Measurements from ENCODE around the gene COL16A1. TPM values are rescaled to one million over a fixed set of nuclear protein-coding genes. Genes with fewer than 3 reads are reported as not detected.

Gene COL16A1
- total RNA-seq, 1 experiment from 2014 or later, result 6.2 TPM

DNA sequence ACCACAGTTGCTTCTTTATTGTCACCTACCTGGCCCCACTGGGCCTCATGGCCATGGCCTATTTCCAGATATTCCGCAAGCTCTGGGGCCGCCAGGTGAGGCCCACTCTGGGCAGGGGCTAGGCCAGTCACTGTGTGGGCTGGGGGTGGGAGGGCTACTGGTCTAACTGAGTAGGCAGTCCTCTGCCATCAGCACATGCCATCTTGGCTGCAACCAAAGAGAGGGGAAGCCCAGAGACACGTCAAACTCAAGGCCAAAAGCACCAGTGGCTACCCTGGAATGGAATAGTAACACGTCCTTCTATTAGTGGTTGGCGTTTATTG lies 82.4 kb downstream of the COL16A1 start:
- no peak for DNase-seq
- no peak overlapping the region for H2BK12ac ChIP-seq (ENCODE audit: insufficient read length, low read depth, low read length)
- no peak overlapping the region for H3K18ac ChIP-seq (ENCODE audit: insufficient read length, low read depth, low read length)
- no peak overlapping the region; a peak in 1 of 7 replicates for H3K27ac Mint-ChIP-seq
- no peak overlapping the region for H2BK5ac ChIP-seq (ENCODE audit: insufficient read length, low read length)
- H3K4me1 Mint-ChIP-seq, result peaks cover 4 to 17% of the 10 kb centered on the region in 2 experiments; a peak in 3 of 4 replicates
- H3K14ac ChIP-seq (ENCODE audit: insufficient read depth, low read length), result no peak overlapping the region
- H3T11ph ChIP-seq (ENCODE audit: low read length), result no peak overlapping the region
- no peak overlapping the region for H2AK5ac ChIP-seq (ENCODE audit: insufficient read length, low read length)
- no peak overlapping the region for H3K4ac ChIP-seq (ENCODE audit: low read depth, low read length)
- peaks cover 9% of the 10 kb centered on the region; the same call in 1 of the 2 replicates for H3K27me3 ChIP-seq (ENCODE audit: insufficient read depth, low read length)
- H2AFZ ChIP-seq (ENCODE audit: low read length), result no peak overlapping the region
- H4K8ac ChIP-seq (replicated peaks; ENCODE audit: insufficient read length, low read depth, low read length), result no peak overlapping the region
- H3K23me2 ChIP-seq (ENCODE audit: insufficient read length, low read depth, low read length, poor library complexity, severe bottlenecking), result peaks cover 5% of the 10 kb centered on the region
- no peaks in the 10 kb centered on the region for H3K9me3 Mint-ChIP-seq
- no peaks in the 10 kb centered on the region for H3K4me1 ChIP-seq (ENCODE audit: insufficient read depth, low read length)
- no peaks in the 10 kb centered on the region for H3K79me2 ChIP-seq (ENCODE audit: insufficient read depth, low read length)
- H2BK15ac ChIP-seq (ENCODE audit: low read depth, low read length), result no peak overlapping the region
- H2BK120ac ChIP-seq (ENCODE audit: low read depth, low read length, poor library complexity, severe bottlenecking), result no peak overlapping the region
- no peak overlapping the region for H2BK20ac ChIP-seq (ENCODE audit: low read depth, low read length, poor library complexity, severe bottlenecking)
- no peak overlapping the region for H3K4me3 Mint-ChIP-seq
- peaks cover 2% of the 10 kb centered on the region for H4K20me1 ChIP-seq (ENCODE audit: control insufficient read depth, insufficient read depth, insufficient read length)
- H3K56ac ChIP-seq (ENCODE audit: insufficient read length, low read depth, low read length), result no peak overlapping the region
- WGBS (ENCODE audit: extremely low coverage, insufficient read length, low lambda C conversion rate), result no CpG with 5 or more reads among the region's 5 CpGs
- no peak overlapping the region for H4K5ac ChIP-seq (ENCODE audit: insufficient read length, low read depth, low read length)
- H3K4me2 ChIP-seq (ENCODE audit: insufficient read depth, insufficient read length, low read length), result no peak overlapping the region
- H3K9me3 ChIP-seq (ENCODE audit: control insufficient read depth, low read depth, low read length), result no peaks in the 10 kb centered on the region
- TF ChIP-seq, protein P1, sequence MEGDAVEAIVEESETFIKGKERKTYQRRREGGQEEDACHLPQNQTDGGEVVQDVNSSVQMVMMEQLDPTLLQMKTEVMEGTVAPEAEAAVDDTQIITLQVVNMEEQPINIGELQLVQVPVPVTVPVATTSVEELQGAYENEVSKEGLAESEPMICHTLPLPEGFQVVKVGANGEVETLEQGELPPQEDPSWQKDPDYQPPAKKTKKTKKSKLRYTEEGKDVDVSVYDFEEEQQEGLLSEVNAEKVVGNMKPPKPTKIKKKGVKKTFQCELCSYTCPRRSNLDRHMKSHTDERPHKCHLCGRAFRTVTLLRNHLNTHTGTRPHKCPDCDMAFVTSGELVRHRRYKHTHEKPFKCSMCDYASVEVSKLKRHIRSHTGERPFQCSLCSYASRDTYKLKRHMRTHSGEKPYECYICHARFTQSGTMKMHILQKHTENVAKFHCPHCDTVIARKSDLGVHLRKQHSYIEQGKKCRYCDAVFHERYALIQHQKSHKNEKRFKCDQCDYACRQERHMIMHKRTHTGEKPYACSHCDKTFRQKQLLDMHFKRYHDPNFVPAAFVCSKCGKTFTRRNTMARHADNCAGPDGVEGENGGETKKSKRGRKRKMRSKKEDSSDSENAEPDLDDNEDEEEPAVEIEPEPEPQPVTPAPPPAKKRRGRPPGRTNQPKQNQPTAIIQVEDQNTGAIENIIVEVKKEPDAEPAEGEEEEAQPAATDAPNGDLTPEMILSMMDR (conservative IDR thresholded peaks at IDR 0.05), result no peak
- H3K79me1 ChIP-seq (ENCODE audit: insufficient read depth, low read depth, low read length, poor library complexity, severe bottlenecking), result no peaks in the 10 kb centered on the region
- H3K27ac ChIP-seq (ENCODE audit: insufficient read length, low read depth, low read length), result no peak overlapping the region
- H4K91ac ChIP-seq (ENCODE audit: insufficient read length, low read depth, low read length), result no peak overlapping the region
- no peak overlapping the region for H3K9ac ChIP-seq (ENCODE audit: extremely low read depth, insufficient read length, low read length)
- H3K36me3 Mint-ChIP-seq (ENCODE audit: insufficient read depth in 1 of 3, low read depth in 3 of 3), result no peaks in the 10 kb centered on the region
- no peak overlapping the region for H3K23ac ChIP-seq (ENCODE audit: insufficient read length, low read depth, low read length)
- peaks cover 26% of the 10 kb centered on the region for H3K27me3 Mint-ChIP-seq (ENCODE audit: low read depth)

All from H9 (cell line).